VCaP (cell line): ENCODE data around the gene ZSWIM6.

Experiments used
- H3K27ac ChIP-seq: fragments of 450-650 bp; 2 replicates; pipeline ENCODE4 v1.5.1; 2017
- TF ChIP-seq, protein P1 (sequence below): fragments of 450-650 bp; conservative IDR thresholded peaks from 2 replicates; pipeline ENCODE4 v1.5.1; 2017; ENCODE audit warnings: mild to moderate bottlenecking, moderate library complexity

The ZSWIM6 gene

DNA sequence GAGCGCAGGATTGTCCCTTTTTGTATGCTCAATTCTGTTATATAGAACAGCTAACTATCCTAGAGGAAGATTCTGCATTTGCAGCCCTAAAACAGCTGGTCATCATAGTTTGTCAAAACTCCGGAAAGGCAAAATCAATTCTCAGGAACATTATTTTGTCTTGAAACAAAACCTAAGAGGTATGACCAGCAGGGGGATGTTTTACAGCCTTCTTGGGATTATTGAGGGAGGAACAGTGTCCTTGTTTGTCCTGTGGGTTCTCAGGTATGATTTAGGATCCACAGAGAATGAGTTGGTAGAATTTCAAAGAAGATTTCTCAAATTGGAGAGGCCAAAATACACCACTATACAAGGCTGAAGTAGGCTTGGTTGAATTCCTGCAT lies 136.4 kb downstream of the ZSWIM6 start:
- peak overlapping the region; percentile 54 for H3K27ac ChIP-seq
- TF ChIP-seq, protein P1, sequence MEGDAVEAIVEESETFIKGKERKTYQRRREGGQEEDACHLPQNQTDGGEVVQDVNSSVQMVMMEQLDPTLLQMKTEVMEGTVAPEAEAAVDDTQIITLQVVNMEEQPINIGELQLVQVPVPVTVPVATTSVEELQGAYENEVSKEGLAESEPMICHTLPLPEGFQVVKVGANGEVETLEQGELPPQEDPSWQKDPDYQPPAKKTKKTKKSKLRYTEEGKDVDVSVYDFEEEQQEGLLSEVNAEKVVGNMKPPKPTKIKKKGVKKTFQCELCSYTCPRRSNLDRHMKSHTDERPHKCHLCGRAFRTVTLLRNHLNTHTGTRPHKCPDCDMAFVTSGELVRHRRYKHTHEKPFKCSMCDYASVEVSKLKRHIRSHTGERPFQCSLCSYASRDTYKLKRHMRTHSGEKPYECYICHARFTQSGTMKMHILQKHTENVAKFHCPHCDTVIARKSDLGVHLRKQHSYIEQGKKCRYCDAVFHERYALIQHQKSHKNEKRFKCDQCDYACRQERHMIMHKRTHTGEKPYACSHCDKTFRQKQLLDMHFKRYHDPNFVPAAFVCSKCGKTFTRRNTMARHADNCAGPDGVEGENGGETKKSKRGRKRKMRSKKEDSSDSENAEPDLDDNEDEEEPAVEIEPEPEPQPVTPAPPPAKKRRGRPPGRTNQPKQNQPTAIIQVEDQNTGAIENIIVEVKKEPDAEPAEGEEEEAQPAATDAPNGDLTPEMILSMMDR, result peak; percentile 14; the same call in 1 of the 2 replicates

DNA sequence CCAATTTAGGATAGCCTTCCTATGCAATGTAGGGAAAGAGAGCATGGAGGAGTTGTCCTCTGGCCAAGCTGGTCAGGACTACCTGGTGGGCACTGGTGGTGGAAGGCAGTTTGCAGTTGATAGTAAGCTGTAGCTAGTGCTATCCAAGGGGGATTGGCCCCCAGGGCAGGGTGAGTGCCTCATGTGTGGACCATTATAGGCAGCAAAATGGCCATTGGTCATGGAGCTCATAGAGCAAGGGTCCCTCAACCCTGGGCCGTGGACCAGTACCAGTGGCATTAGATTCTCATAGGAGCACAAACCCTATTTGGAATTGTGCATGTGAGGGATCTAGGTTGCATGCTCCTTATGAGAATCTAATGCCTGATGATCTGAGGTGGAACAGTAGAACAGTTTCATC lies 139.3 kb downstream of the ZSWIM6 start:
- TF ChIP-seq, protein P1, result no peak
- H3K27ac ChIP-seq, result peak overlapping the region; percentile 66; the same call in 1 of the 2 replicates

DNA sequence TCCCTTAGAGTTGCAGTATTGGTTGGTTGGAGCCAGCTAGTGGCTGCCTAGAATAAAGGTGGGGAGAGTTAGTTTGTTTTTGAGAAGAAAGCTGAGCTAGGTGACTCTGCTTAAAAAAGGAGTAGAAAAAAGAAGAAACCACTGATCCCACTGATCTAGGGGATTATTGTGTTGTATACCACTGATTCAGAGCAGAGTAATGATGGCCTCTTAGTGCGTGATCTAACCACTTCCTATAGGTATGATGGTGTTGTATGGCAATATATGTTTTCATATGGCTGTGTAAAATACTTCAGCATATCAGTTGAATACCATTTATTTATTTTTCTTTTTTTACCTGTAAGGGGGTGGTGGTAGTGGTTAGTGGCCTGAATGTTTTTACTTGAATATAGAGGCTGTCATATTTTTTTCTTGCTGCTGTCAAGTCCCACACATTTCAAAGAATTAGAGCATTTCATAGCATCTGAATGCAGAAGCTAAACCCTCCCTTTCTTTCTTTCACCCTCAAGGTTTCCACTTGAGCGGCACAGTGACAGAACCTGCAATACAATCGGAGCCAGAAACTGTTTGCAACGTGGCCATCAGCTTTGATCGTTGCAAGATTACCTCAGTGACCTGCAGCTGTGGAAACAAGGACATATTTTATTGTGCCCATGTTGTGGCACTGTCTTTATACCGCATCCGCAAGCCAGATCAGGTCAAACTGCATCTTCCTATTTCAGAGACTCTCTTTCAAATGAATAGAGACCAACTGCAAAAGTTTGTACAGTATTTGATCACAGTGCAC lies 140.3 kb downstream of the ZSWIM6 start:
- TF ChIP-seq, protein P1, result no peak

DNA sequence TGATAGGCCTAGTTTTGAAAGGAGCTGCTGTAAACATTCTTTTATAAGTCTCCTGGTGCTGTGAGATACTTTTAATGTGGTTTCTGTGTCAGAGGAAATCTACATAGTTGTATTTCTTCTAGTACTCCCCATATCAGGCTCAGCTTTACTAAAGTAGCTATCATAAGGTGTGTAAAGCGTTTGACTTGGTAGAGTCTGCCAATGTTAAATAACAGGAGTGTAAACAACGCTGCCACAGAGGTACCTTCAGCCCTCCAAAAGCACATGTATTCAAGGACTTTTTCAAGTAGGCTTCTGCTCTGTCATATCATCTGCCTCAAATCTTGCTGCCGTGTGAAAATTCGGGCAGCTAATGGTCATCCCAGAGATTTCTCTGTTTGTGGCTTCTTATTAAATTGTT lies 142.7 kb downstream of the ZSWIM6 start:
- TF ChIP-seq, protein P1, result no peak

More for the DNA sequence above, 140.3 kb downstream of the ZSWIM6 start:
- H3K27ac ChIP-seq, result peak overlapping the region; percentile 66

DNA sequence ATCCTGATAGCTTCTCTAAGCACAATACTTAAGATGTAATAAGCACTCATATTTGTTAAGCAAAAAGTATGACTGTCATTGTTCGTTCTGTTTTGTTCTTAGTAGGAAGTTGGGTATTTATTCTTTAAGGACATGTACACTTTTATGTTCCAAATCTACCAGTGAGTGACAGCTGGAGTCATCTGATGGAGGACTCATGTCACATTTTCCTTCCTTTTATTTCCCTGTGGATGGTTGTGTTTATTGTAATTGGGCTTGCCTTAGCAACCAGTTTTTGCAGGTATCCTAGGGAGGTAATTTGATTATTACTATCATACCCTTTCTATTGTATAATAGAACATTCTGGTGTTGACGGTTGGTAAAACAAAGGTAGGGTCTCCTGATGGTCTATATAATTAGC lies 145.7 kb downstream of the ZSWIM6 start:
- TF ChIP-seq, protein P1, result no peak
- H3K27ac ChIP-seq, result peak overlapping the region; percentile 83

More for the DNA sequence above, 142.7 kb downstream of the ZSWIM6 start:
- H3K27ac ChIP-seq, result no peak overlapping the region

DNA sequence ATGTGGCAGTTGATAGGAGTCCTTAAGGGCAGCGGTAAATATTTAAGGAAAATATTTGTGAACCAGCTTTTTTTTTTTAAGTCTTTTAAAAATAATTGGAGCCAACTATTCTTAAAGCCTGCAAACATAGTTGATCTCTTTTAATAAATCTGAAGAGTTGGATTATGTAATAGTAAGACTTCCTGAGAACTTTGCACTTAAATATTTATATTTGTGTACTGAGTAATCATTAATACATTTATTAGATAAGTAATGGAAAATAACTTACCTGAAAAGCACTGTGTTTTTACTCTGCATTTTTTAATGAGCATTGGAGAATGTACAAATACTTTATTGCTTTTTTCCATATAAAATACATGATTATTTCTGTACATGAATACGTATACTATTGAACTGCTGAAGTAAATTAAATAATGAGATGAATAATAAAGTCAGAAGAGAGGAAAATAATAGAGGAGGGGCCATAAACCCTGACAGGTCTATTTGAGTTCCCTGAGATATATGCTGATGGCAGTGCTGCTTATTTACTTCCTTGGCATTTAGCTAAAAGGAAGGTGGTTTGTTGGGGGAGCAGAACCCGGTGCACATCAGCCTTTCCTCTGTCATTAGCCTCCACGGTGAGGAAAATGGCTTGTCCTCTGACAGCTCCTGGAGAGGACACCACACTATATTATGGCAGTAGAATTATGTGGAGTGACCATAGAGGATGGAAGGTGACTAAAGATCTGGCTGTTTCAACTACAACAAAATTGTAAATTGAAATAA lies 148.0 kb downstream of the ZSWIM6 start:
- TF ChIP-seq, protein P1, result no peak
- peak overlapping the region; percentile 83 for H3K27ac ChIP-seq

DNA sequence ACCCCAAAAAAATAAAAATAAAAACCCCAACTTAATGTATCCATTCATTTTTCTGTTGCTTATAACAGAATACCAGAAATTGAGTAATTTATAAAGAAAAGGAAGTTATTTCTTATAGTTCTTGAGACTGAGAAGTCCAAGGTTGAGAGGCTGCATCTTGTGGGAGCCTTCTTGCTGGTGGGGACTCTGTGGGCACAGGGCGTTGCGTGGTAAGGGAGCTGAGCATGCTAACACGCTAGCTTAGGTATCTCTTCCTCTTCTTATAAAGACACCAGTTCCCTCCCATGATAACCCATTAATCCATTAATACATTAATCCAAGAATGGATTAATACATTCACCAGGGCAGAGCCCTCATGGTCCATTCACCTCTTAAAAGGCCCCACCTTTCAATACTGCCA lies 150.9 kb downstream of the ZSWIM6 start:
- TF ChIP-seq, protein P1, result no peak
- no peak overlapping the region for H3K27ac ChIP-seq
